HepG2 (cell line): ENCODE results near the gene MYO5A. TPM values are rescaled to one million over a fixed set of nuclear protein-coding genes. Genes with fewer than 3 reads are reported as not detected.

Experiments used
- ATAC-seq: fragments of 200-7000 bp; cut with Tn5 transposase; 3 replicates; pipeline ENCODE4 v1.9.1; 2020; ENCODE audit warnings: mild to moderate bottlenecking, moderate library complexity
- BruUV-seq: library from RNA; stranded (reverse); fragments of 400-500 nt; replicated peaks from 2 replicates; lab custom pipeline; 2021; lab: Mats Ljungman, UMichigan
- CTCF ChIA-PET: fragments of 300-600 bp; formaldehyde crosslinking; extraction: SDS; loops from one replicate; lab custom pipeline; 2021; ENCODE audit warnings: low total read pairs, inconsistent platforms, low intra/inter-chr PET ratio; lab: Yijun Ruan, JAX
- POLR2A ChIA-PET: fragments of 350-600 bp; sonication (Branson Sonifier 250); formaldehyde crosslinking; loops from one replicate; lab custom pipeline; 2020; ENCODE audit warnings: antibody characterized with exemption, inconsistent platforms; lab: Yijun Ruan, JAX
- DNase-seq: peaks from one replicate; pipeline ENCODE4 v3.0.0-alpha.2; 2015; ENCODE audit warnings: low spot score
- FAIRE-seq: peaks from 3 replicates; lab custom pipeline; 2011; peaks lifted over from hg19 to GRCh38; lab: Jason Lieb, UNC
- H2AFZ ChIP-seq: one replicate; pipeline ENCODE4 v1.6.1; 2011; ENCODE audit warnings: low read length, inconsistent platforms
- H3K27ac ChIP-seq: fragments of 300-600 bp; 3 replicates; pipeline ENCODE4 v1.8.0; 2011; ENCODE audit warnings: mixed run types, mild to moderate bottlenecking, mixed read lengths, low read length, inconsistent platforms; ENCODE audit not compliant: insufficient read depth; ENCODE audit errors: extremely low read length
- H3K27me3 ChIP-seq, 2 experiments: fragments of 200-600 bp in 1 of 2; 2 replicates in 1 of 2; 3 replicates in 1 of 2; pipeline versions ENCODE4 v1.6.0 to v1.8.0; 2011; ENCODE audit warnings: low read length in 2 of 2, mild to moderate bottlenecking in 2 of 2, moderate library complexity in 2 of 2, inconsistent platforms in 1 of 2; ENCODE audit not compliant: insufficient read depth in 2 of 2, control insufficient read depth in 1 of 2
- H3K36me3 ChIP-seq, 2 experiments: fragments of 200-600 bp in 1 of 2; replicated peaks in 1 of 2; 2 replicates in 1 of 2; 3 replicates in 1 of 2; pipeline versions ENCODE4 v1.5.1 to v1.8.0; 2011; ENCODE audit warnings: low read length in 2 of 2, inconsistent platforms in 1 of 2; ENCODE audit not compliant: insufficient read depth in 2 of 2, control insufficient read depth in 1 of 2
- H3K4me1 ChIP-seq: 2 replicates; pipeline ENCODE4 v1.5.1; 2012; ENCODE audit warnings: low read length, inconsistent platforms; ENCODE audit not compliant: insufficient read depth
- H3K4me2 ChIP-seq: 2 replicates; pipeline ENCODE4 v1.6.0; 2011; ENCODE audit warnings: low read depth, low read length, inconsistent platforms
- H3K4me3 ChIP-seq, 3 experiments: fragments of 200-600 bp in 1 of 3; sonication (generic), shearing (Covaris generic) in 1 of 3; replicated peaks in 1 of 3; 2 replicates each; pipeline ENCODE4 v1.5.1; 2011 to 2016; ENCODE audit warnings: low read length in 3 of 3, inconsistent platforms in 2 of 3, low read depth in 2 of 3, mild to moderate bottlenecking in 2 of 3, control low read depth in 1 of 3, mixed read lengths in 1 of 3; ENCODE audit not compliant: insufficient read depth in 1 of 3
- H3K79me2 ChIP-seq: one replicate; pipeline ENCODE4 v1.6.1; 2011; ENCODE audit warnings: low read length, inconsistent platforms; ENCODE audit not compliant: insufficient read depth
- H3K9ac ChIP-seq: 2 replicates; pipeline ENCODE4 v1.6.0; 2011; ENCODE audit warnings: mild to moderate bottlenecking, low read depth, low read length, inconsistent platforms; ENCODE audit not compliant: insufficient read depth
- H3K9me3 ChIP-seq: 2 replicates; pipeline ENCODE4 v1.5.1; 2012; ENCODE audit warnings: mild to moderate bottlenecking, low read length
- H4K20me1 ChIP-seq: 2 replicates; pipeline ENCODE4 v1.6.0; 2011; ENCODE audit warnings: inconsistent platforms, mild to moderate bottlenecking, low read length, moderate library complexity; ENCODE audit not compliant: insufficient read depth
- ARID4A ChIP-seq: sonication (generic); formaldehyde crosslinking; IDR thresholded peaks from 2 replicates; pipeline ENCODE4 v1.5.0; 2020; ENCODE audit warnings: mild to moderate bottlenecking, missing genetic modification reagents, borderline replicate concordance
- ERF ChIP-seq: IDR thresholded peaks from 2 replicates; pipeline ENCODE4 v1.6.1; 2018; ENCODE audit warnings: missing biosample characterization, missing genetic modification reagents
- NR2F1 ChIP-seq, 2 experiments: fragments of 450-650 bp in 1 of 2; formaldehyde crosslinking in 1 of 2; IDR thresholded peaks; 2 replicates each; pipeline versions ENCODE4 v1.5.0 to v1.6.1; 2016 to 2020; ENCODE audit warnings: mild to moderate bottlenecking in 1 of 2, missing compliant biosample characterization in 1 of 2, missing genetic modification reagents in 1 of 2, moderate library complexity in 1 of 2
- ZNF24 ChIP-seq: fragments of 450-650 bp; IDR thresholded peaks from 2 replicates; pipeline ENCODE4 v1.6.1; 2017; ENCODE audit warnings: antibody characterized with exemption, mild to moderate bottlenecking
- ZNF282 ChIP-seq: fragments of 450-650 bp; IDR thresholded peaks from 2 replicates; pipeline ENCODE4 v1.6.1; 2018; ENCODE audit not compliant: partially characterized antibody
- WGBS: methylation state at CpG from one replicate; pipeline ENCODE4 v1.1.6; 2017; ENCODE audit warnings: low lambda C conversion rate; 5-methylcytosine and 5-hydroxymethylcytosine counted together
- in situ Hi-C: cut with HindIII; loops from 2 replicates; pipeline ENCODE4 v1.10.0; 2017; ENCODE audit warnings: low pct_unique_long_range_greater_than_20kb; ENCODE audit not compliant: extremely low pct_ligation_motif_present
- intact Hi-C: fragments of 100-400 bp; cut with micrococcal nuclease; formaldehyde crosslinking; loops from one replicate; pipeline ENCODE4 v1.10.0; 2022; ENCODE audit not compliant: unreplicated experiment
- polyA plus RNA-seq, 8 experiments: library from polyadenylated mRNA; depleted of rRNA in 3 of 8; stranded (reverse) in 7 of 8; unstranded in 1 of 8; fragments of >200 nt; fragmentation: Illumina TruSeq in 4 of 8; extraction: Trizol in 4 of 8; gene quantifications; 2 replicates each; pipeline versions ENCODE4 v1.2.1 to v1.2.3, GENCODE V29; 2011 to 2016; ENCODE audit warnings: low read depth in 4 of 8, missing spikeins in 1 of 8, mixed read lengths in 1 of 8; ENCODE audit not compliant: insufficient read depth in 1 of 8
- total RNA-seq, 5 experiments: library from RNA; depleted of rRNA; stranded (reverse); fragments of >200 nt; fragmentation: Illumina TruSeq; extraction: Trizol; gene quantifications; 2 replicates each; pipeline ENCODE4 v1.2.3, GENCODE V29; 2016; ENCODE audit warnings: low read depth in 1 of 5
- TF ChIP-seq, protein P1 (sequence below): sonication (generic); formaldehyde crosslinking; IDR thresholded peaks from 2 replicates; pipeline ENCODE4 v1.4.0; 2020; ENCODE audit warnings: missing genetic modification reagents, mild to moderate bottlenecking, borderline replicate concordance

MYO5A gene
- total and polyA plus RNA-seq, 2 of the 13 experiments (the other 11 are each of a cell fraction or from before 2014, with no cell fraction given): 2.8 to 4.8 TPM

GRCh38 chr15:52483707-52484106 is 45.0 kb downstream of the MYO5A start:
- TF ChIP-seq NR2F1 (CRISPR knock-in tag; IDR thresholded peaks at IDR 0.05): no peak
- TF ChIP-seq ARID4A (CRISPR knock-in tag): no peak
- TF ChIP-seq ZNF282: no peak
- no peak for TF ChIP-seq ZNF24
- no peak for TF ChIP-seq ERF (CRISPR knock-in tag)
- TF ChIP-seq, protein P1, sequence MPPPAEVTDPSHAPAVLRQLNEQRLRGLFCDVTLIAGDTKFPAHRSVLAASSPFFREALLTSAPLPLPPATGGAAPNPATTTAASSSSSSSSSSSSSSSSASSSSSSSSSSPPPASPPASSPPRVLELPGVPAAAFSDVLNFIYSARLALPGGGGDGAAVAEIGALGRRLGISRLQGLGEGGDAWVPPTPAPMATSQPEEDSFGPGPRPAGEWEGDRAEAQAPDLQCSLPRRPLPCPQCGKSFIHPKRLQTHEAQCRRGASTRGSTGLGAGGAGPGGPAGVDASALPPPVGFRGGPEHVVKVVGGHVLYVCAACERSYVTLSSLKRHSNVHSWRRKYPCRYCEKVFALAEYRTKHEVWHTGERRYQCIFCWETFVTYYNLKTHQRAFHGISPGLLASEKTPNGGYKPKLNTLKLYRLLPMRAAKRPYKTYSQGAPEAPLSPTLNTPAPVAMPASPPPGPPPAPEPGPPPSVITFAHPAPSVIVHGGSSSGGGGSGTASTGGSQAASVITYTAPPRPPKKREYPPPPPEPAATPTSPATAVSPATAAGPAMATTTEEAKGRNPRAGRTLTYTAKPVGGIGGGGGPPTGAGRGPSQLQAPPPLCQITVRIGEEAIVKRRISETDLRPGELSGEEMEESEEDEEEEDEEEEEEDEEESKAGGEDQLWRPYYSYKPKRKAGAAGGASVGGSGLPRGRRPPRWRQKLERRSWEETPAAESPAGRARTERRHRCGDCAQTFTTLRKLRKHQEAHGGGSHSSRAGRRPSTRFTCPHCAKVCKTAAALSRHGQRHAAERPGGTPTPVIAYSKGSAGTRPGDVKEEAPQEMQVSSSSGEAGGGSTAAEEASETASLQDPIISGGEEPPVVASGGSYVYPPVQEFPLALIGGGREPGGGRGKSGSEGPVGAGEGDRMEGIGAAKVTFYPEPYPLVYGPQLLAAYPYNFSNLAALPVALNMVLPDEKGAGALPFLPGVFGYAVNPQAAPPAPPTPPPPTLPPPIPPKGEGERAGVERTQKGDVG (CRISPR knock-in tag): no peak
- Histone ChIP-seq H3K9me3 (no peaks in the 10 kb centered on the region), H4K20me1 (no peaks in the 10 kb centered on the region), H3K9ac (no peak overlapping the region), H3K79me2 (no peaks in the 10 kb centered on the region), H3K36me3 (no peaks in the 10 kb centered on the region), H3K4me1 (peaks cover 7% of the 10 kb centered on the region; the same call in 1 of the 2 replicates), H3K4me3 (no peak overlapping the region), H3K27ac (no peak overlapping the region), H2AFZ (no peak overlapping the region), H3K27me3 (no peaks in the 10 kb centered on the region), H3K4me2 (no peak overlapping the region)
- FAIRE-seq: no peak
- no peak for ATAC-seq
- no peak for DNase-seq
- BruUV-seq: no TSS peak
- POLR2A ChIA-PET: no interaction called here
- CTCF ChIA-PET: no interaction called here
- intact Hi-C loops: no loop called here
- in situ Hi-C loops: no loop called here
- WGBS: 35% methylated on average over 3 of the region's 3 CpGs
